A549 (cell line): Measurements from ENCODE around the gene GPRC5A.

Experiments used
- CHD2 ChIP-seq: fragments of 150-350 bp; IDR thresholded peaks from 2 replicates; pipeline ENCODE4 v1.6.1; 2014; ENCODE audit warnings: low read length; ENCODE audit not compliant: partially characterized antibody
- CTCF ChIP-seq: fragments of >200 bp; sonication (Bioruptor Twin); formaldehyde crosslinking; IDR thresholded peaks from 3 replicates; pipeline ENCODE4 v1.5.1; 2016
- EHMT2 ChIP-seq: fragments of 200-600 bp; sonication (generic); IDR thresholded peaks from 2 replicates; pipeline ENCODE4 v1.6.1; 2016; ENCODE audit warnings: antibody characterized with exemption, low read depth, mild to moderate bottlenecking, moderate library complexity
- NPAS2 ChIP-seq: fragments of 250-450 bp; sonication (Bioruptor Pico); IDR thresholded peaks from 2 replicates; pipeline ENCODE4 v1.8.0; 2022; ENCODE audit warnings: mild to moderate bottlenecking, moderate library complexity, borderline replicate concordance
- PHF8 ChIP-seq: fragments of 200-600 bp; sonication (generic); IDR thresholded peaks from 2 replicates; pipeline ENCODE4 v1.6.1; 2016; ENCODE audit warnings: low read depth, mild to moderate bottlenecking, antibody characterized with exemption, moderate library complexity, borderline replicate concordance
- POLR2A ChIP-seq: IDR thresholded peaks from 2 replicates; pipeline ENCODE4 v1.6.1; 2012; ENCODE audit warnings: mild to moderate bottlenecking, low read length

GRCh38 chr12:12954878-12955625, 63.7 kb downstream of the GPRC5A start:
- TF ChIP-seq CTCF (no peak), NPAS2 (CRISPR knock-in tag) (no peak), EHMT2 (no peak), POLR2A (no peak), PHF8 (no peak), CHD2 (no peak)
